GM19438 (cell line): ENCODE measurements around the gene KCNN1.

ENCODE experiments used
- ATAC-seq: cut with Tn5 transposase; IDR thresholded peaks from one replicate; pipeline ENCODE4 v1.9.1; 2021; ENCODE audit warnings: low read depth; ENCODE audit not compliant: unreplicated experiment

KCNN1 gene

GRCh38 chr19:17946965-17947784, 19.7 kb upstream of the KCNN1 start:
- peak; percentile 7 for ATAC-seq

GRCh38 chr19:17947815-17948513, 18.9 kb upstream of the KCNN1 start:
- ATAC-seq, result peak; percentile 53

GRCh38 chr19:17948514-17948900, 18.4 kb upstream of the KCNN1 start:
- ATAC-seq, result no peak

GRCh38 chr19:17948931-17949930, 17.7 kb upstream of the KCNN1 start:
- ATAC-seq, result no peak

GRCh38 chr19:17949956-17950309, 17.0 kb upstream of the KCNN1 start:
- ATAC-seq, result no peak

- ATAC-seq, result no peak
Observed at GRCh38 chr19:17950310-17951156, 16.4 kb upstream of the KCNN1 start.

- no peak for ATAC-seq
Observed at GRCh38 chr19:17951157-17951989, 15.5 kb upstream of the KCNN1 start.

GRCh38 chr19:17951990-17952976, 14.6 kb upstream of the KCNN1 start:
- ATAC-seq, result no peak

GRCh38 chr19:17953316-17953801, 13.5 kb upstream of the KCNN1 start:
- no peak for ATAC-seq

- ATAC-seq, result no peak
Observed at GRCh38 chr19:17953869-17954268, 13.0 kb upstream of the KCNN1 start.

GRCh38 chr19:17954401-17954800, 12.5 kb upstream of the KCNN1 start:
- no peak for ATAC-seq

GRCh38 chr19:17957149-17957849, 9.6 kb upstream of the KCNN1 start:
- no peak for ATAC-seq

GRCh38 chr19:17957885-17958284, 9.0 kb upstream of the KCNN1 start:
- ATAC-seq, result no peak

GRCh38 chr19:17963936-17964691, 2.8 kb upstream of the KCNN1 start:
- no peak for ATAC-seq

GRCh38 chr19:17965370-17966128, 1.4 kb upstream of the KCNN1 start:
- no peak for ATAC-seq

GRCh38 chr19:17966129-17966483, 801 bp upstream of the KCNN1 start:
- ATAC-seq, result no peak
